PC-3 (cell line): ENCODE data around the gene MED14. TPM values are rescaled to one million over a fixed set of nuclear protein-coding genes. Genes with fewer than 3 reads are reported as not detected.

Experiments
- ATAC-seq: fragments of 200-7000 bp; cut with Tn5 transposase; 2 replicates; pipeline ENCODE4 v1.9.1; 2020; ENCODE audit warnings: mild to moderate bottlenecking, moderate library complexity
- BruUV-seq: library from RNA; stranded (reverse); fragments of 400-500 nt; replicated peaks from 2 replicates; lab custom pipeline; 2021; lab: Mats Ljungman, UMichigan
- CTCF ChIA-PET: fragments of 300-600 bp; sonication (Branson Sonifier 250); formaldehyde crosslinking; loops from one replicate; lab custom pipeline; 2022; ENCODE audit warnings: antibody characterized with exemption; lab: Charles Lee
- POLR2A ChIA-PET: fragments of 300-600 bp; sonication (Branson Sonifier 250); formaldehyde crosslinking; loops from one replicate; lab custom pipeline; 2022; ENCODE audit warnings: antibody characterized with exemption; ENCODE audit not compliant: unreplicated experiment; lab: Charles Lee
- DNase-seq: peaks from one replicate; pipeline ENCODE4 v3.0.0-alpha.2; 2015
- H2AFZ ChIP-seq: fragments of 300-600 bp; sonication (generic); 2 replicates; pipeline ENCODE4 v1.6.0; 2016; ENCODE audit warnings: antibody characterized with exemption, low read length
- H3F3A ChIP-seq: fragments of 300-600 bp; sonication (generic); one replicate; pipeline ENCODE4 v1.6.0; 2017; ENCODE audit warnings: antibody characterized with exemption, low read length, control low read depth, mild to moderate bottlenecking; ENCODE audit not compliant: unreplicated experiment
- H3K27ac ChIP-seq: fragments of 300-600 bp; sonication (generic); 2 replicates; pipeline ENCODE4 v1.5.1; 2016; ENCODE audit warnings: mild to moderate bottlenecking, low read length
- H3K27me3 ChIP-seq: fragments of 300-600 bp; sonication (generic); 2 replicates; pipeline ENCODE4 v1.6.1; 2016; ENCODE audit warnings: low read length, mixed read lengths
- H3K36me3 ChIP-seq: fragments of 300-600 bp; sonication (generic); 2 replicates; pipeline ENCODE4 v1.6.1; 2016; ENCODE audit warnings: low read depth, mixed run types, low read length, mixed read lengths
- H3K4me1 ChIP-seq: fragments of 300-600 bp; sonication (generic); 2 replicates; pipeline ENCODE4 v1.5.1; 2016; ENCODE audit warnings: low read length; ENCODE audit not compliant: insufficient read depth
- H3K4me2 ChIP-seq: fragments of 300-600 bp; sonication (generic); 2 replicates; pipeline ENCODE4 v1.6.0; 2016; ENCODE audit warnings: low read length
- H3K4me3 ChIP-seq: fragments of 300-600 bp; sonication (generic); 2 replicates; pipeline ENCODE4 v1.5.1; 2016; ENCODE audit warnings: mild to moderate bottlenecking, low read length, mixed read lengths
- H3K79me2 ChIP-seq: fragments of 300-600 bp; sonication (generic); 2 replicates; pipeline ENCODE4 v1.6.1; 2017; ENCODE audit warnings: low read length, mixed read lengths
- H3K9ac ChIP-seq: fragments of 300-600 bp; sonication (generic); 2 replicates; pipeline ENCODE4 v1.6.0; 2016; ENCODE audit warnings: mild to moderate bottlenecking, low read length
- H3K9me2 ChIP-seq: fragments of 300-600 bp; sonication (generic); replicated peaks from 2 replicates; pipeline ENCODE4 v1.6.1; 2016; ENCODE audit warnings: mixed run types, low read length, mixed read lengths
- H3K9me3 ChIP-seq: fragments of 300-600 bp; sonication (generic); 2 replicates; pipeline ENCODE4 v1.6.1; 2016; ENCODE audit warnings: low read length, mixed read lengths
- H4K20me1 ChIP-seq: fragments of 300-600 bp; sonication (generic); 2 replicates; pipeline ENCODE4 v1.6.1; 2016; ENCODE audit warnings: low read length, mixed read lengths
- EZH2 ChIP-seq: fragments of 300-600 bp; sonication (generic); IDR thresholded peaks from one replicate; pipeline ENCODE4 v1.6.1; 2017; ENCODE audit warnings: antibody characterized with exemption, mild to moderate bottlenecking, low read length; ENCODE audit not compliant: unreplicated experiment
- EZH2phosphoT487 ChIP-seq: fragments of 300-600 bp; sonication (generic); IDR thresholded peaks from 2 replicates; pipeline ENCODE4 v1.6.1; 2018; ENCODE audit warnings: mild to moderate bottlenecking, antibody characterized with exemption, low read length, borderline replicate concordance
- intact Hi-C: fragments of 100-400 bp; cut with micrococcal nuclease; formaldehyde crosslinking; loops from 2 replicates; pipeline ENCODE4 v1.9.0; 2023
- total RNA-seq: library from RNA; depleted of rRNA; stranded (reverse); fragments of >200 nt; gene quantifications from 2 replicates; pipeline ENCODE4 v1.2.3, GENCODE V29; 2014
- TF ChIP-seq, protein P1 (sequence below): fragments of 300-600 bp; sonication (generic); conservative IDR thresholded peaks from 2 replicates; pipeline ENCODE4 v1.5.1; 2017; ENCODE audit warnings: antibody characterized with exemption, low read depth, mild to moderate bottlenecking, low read length

The MED14 gene
- total RNA-seq, 1 experiment from 2014 or later, result 44.7 TPM

DNA sequence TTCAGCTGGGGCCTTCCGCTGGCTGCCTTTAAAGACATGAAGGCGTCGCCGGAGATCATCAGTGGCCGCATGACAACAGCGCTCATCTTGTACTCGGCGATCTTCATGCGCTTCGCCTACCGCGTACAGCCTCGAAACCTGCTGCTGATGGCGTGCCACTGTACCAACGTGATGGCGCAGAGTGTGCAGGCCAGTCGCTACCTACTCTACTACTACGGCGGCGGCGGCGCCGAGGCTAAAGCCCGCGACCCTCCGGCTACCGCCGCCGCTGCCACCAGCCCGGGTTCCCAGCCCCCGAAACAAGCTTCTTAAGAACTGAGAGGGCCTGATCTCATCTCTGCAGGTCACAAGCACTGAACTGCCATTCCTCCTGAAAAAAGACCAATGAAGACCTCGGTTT is 111.7 kb downstream of the MED14 start:
- H3K4me3 ChIP-seq, result no peak overlapping the region
- intact Hi-C loops, result no loop called here
- H3K79me2 ChIP-seq, result no peaks in the 10 kb centered on the region
- H3F3A ChIP-seq, result no peaks in the 10 kb centered on the region
- H3K36me3 ChIP-seq, result 0 out of 2 replicates have a peak, but pooled peaks cover 8% of the 10 kb centered on the region
- no peak overlapping the region for H3K9ac ChIP-seq
- DNase-seq (no peak), ATAC-seq (no peak)
- no peak overlapping the region for H3K27ac ChIP-seq
- no peaks in the 10 kb centered on the region for H3K27me3 ChIP-seq
- H3K9me2 ChIP-seq, result no peaks in the 10 kb centered on the region
- H3K4me1 ChIP-seq, result no peaks in the 10 kb centered on the region
- H4K20me1 ChIP-seq, result no peaks in the 10 kb centered on the region
- no peak overlapping the region for H2AFZ ChIP-seq
- no peaks in the 10 kb centered on the region for H3K9me3 ChIP-seq
- TF ChIP-seq EZH2 (no peak), EZH2phosphoT487 (no peak)
- TF ChIP-seq, protein P1, sequence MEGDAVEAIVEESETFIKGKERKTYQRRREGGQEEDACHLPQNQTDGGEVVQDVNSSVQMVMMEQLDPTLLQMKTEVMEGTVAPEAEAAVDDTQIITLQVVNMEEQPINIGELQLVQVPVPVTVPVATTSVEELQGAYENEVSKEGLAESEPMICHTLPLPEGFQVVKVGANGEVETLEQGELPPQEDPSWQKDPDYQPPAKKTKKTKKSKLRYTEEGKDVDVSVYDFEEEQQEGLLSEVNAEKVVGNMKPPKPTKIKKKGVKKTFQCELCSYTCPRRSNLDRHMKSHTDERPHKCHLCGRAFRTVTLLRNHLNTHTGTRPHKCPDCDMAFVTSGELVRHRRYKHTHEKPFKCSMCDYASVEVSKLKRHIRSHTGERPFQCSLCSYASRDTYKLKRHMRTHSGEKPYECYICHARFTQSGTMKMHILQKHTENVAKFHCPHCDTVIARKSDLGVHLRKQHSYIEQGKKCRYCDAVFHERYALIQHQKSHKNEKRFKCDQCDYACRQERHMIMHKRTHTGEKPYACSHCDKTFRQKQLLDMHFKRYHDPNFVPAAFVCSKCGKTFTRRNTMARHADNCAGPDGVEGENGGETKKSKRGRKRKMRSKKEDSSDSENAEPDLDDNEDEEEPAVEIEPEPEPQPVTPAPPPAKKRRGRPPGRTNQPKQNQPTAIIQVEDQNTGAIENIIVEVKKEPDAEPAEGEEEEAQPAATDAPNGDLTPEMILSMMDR, result no peak
- no peak overlapping the region for H3K4me2 ChIP-seq
- CTCF ChIA-PET, result no interaction called here
- POLR2A ChIA-PET, result no interaction called here
- BruUV-seq, result no TSS peak

DNA sequence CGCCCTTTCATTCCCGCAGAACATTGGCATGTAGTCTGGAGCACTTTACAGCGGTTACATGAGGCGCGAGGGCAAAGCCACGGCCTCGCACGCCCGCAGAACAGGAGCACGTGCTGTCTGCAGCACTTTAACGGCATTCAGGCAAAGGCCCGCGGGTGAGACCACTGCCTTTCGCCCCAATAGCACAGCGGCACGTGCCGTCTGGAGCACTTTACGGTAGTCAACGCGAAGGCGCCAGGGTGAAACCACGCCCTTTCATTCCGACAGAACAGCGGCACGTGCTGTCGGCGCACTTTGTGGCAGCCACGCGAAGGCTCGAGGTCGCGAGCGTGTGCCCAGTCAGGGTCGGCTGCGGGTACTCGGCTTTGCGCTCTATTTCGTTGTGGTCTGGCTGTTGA is 112.2 kb downstream of the MED14 start, which contains the start of gene MPC1L:
TSS of gene MPC1L (plus strand) at position 290 of the 398 bp plus-strand sequence. CDS start 138 bp downstream, outside the sequence.
- 0 out of 2 replicates have a peak, but pooled peaks cover 3% of the 10 kb centered on the region for H3K36me3 ChIP-seq
- BruUV-seq, result no TSS peak

More for the DNA sequence above, 112.2 kb downstream of the MED14 start, which contains the start of gene MPC1L:
- Histone ChIP-seq H3K27me3 (no peaks in the 10 kb centered on the region), H3K4me2 (no peak within 1 kb of the TSS), H3K9me3 (no peaks in the 10 kb centered on the region), H3K9ac (no peak within 1 kb of the TSS), H3K4me1 (no peaks in the 10 kb centered on the region), H3K27ac (no peak within 1 kb of the TSS), H3K79me2 (no peaks in the 10 kb centered on the region), H3K9me2 (no peaks in the 10 kb centered on the region), H3K4me3 (no peak within 1 kb of the TSS), H3F3A (no peaks in the 10 kb centered on the region), H2AFZ (no peak within 1 kb of the TSS), H4K20me1 (no peaks in the 10 kb centered on the region)
- ChIA-PET CTCF (no interaction called here), POLR2A (interaction anchor here (0.5 kb wide), 1 partner anchor 440 kb away, joined by 4 read pairs; no protein-coding TSS in a partner anchor)
- ATAC-seq (no peak), DNase-seq (no peak)
- intact Hi-C loops, result no loop called here
- TF ChIP-seq EZH2, result no peak
- no peak for TF ChIP-seq EZH2phosphoT487
- TF ChIP-seq, protein P1, result no peak
